Activated B cell treated with CpG ODN at 0.5 μM for 24 hours (primary cell): ENCODE data around the gene ANKS6. TPM values are rescaled to one million over a fixed set of nuclear protein-coding genes. Genes with fewer than 3 reads are reported as not detected.

Experiments used
- ATAC-seq: fragments of 200-7000 bp; cut with Tn5 transposase; one replicate; pipeline ENCODE4 v1.10.0; 2021; ENCODE audit warnings: low read depth, mild to moderate bottlenecking, moderate library complexity
- CTCF ChIA-PET: fragments of 350-600 bp; sonication (Branson Sonifier 250); formaldehyde crosslinking; loops from one replicate; lab custom pipeline; 2021; ENCODE audit warnings: antibody characterized with exemption; lab: Charles Lee
- POLR2A ChIA-PET: fragments of 350-600 bp; sonication (Branson Sonifier 250); formaldehyde crosslinking; loops from one replicate; lab custom pipeline; 2021; ENCODE audit warnings: antibody characterized with exemption; lab: Charles Lee
- DNase-seq: peaks from one replicate; pipeline ENCODE4 v3.0.0; 2022
- H3K27ac Mint-ChIP-seq: one replicate; pipeline ENCODE4 v1.8.0; 2020; ENCODE audit warnings: mixed read lengths
- H3K27me3 Mint-ChIP-seq: one replicate; pipeline ENCODE4 v1.8.0; 2021; ENCODE audit warnings: mixed read lengths
- H3K36me3 Mint-ChIP-seq: one replicate; pipeline ENCODE4 v1.8.0; 2021; ENCODE audit warnings: low read depth, mixed read lengths
- H3K4me1 Mint-ChIP-seq: one replicate; pipeline ENCODE4 v1.8.0; 2021; ENCODE audit warnings: mixed read lengths
- H3K4me3 Mint-ChIP-seq: one replicate; pipeline ENCODE4 v1.8.0; 2020; ENCODE audit warnings: mild to moderate bottlenecking, mixed read lengths
- H3K9me3 Mint-ChIP-seq: one replicate; pipeline ENCODE4 v1.8.0; 2020; ENCODE audit warnings: mixed read lengths
- CTCF ChIP-seq: fragments of 200-600 bp; IDR thresholded peaks from one replicate; pipeline ENCODE4 v1.8.0; 2022; ENCODE audit warnings: antibody characterized with exemption, mild to moderate bottlenecking
- intact Hi-C: fragments of 100-400 bp; cut with micrococcal nuclease; formaldehyde crosslinking; loops from one replicate; pipeline ENCODE4 v1.15.1; 2024
- total RNA-seq: library from RNA; stranded (reverse); gene quantifications from 2 replicates; pipeline ENCODE4 v1.2.3, GENCODE V29; 2022

ANKS6 gene
- total RNA-seq, 1 donor from 2014 or later, result 14.8 TPM

GRCh38 chr9:98727428-98727827 lies 68.9 kb downstream of the ANKS6 start:
- DNase-seq (no peak), ATAC-seq (peak; percentile 18)
- CTCF ChIA-PET, result no interaction called here
- Mint-ChIP-seq H3K9me3 (peaks cover 3% of the 10 kb centered on the region), H3K4me3 (no peak overlapping the region), H3K36me3 (no peaks in the 10 kb centered on the region), H3K27ac (no peak overlapping the region), H3K27me3 (peaks cover 5% of the 10 kb centered on the region), H3K4me1 (peaks cover 22% of the 10 kb centered on the region)
- intact Hi-C loops, result no loop called here
- POLR2A ChIA-PET, result no interaction called here
- TF ChIP-seq CTCF, result no peak

- intact Hi-C loops, result no loop called here
- peaks cover 22% of the 10 kb centered on the region for H3K4me1 Mint-ChIP-seq
- H3K27me3 Mint-ChIP-seq, result peaks cover 8% of the 10 kb centered on the region
- POLR2A ChIA-PET, result no interaction called here
- CTCF ChIA-PET, result no interaction called here
- DNase-seq (no peak), ATAC-seq (no peak)
- peaks cover 3% of the 10 kb centered on the region for H3K9me3 Mint-ChIP-seq
- H3K4me3 Mint-ChIP-seq, result no peak overlapping the region
- no peak for TF ChIP-seq CTCF
- no peaks in the 10 kb centered on the region for H3K36me3 Mint-ChIP-seq
- no peak overlapping the region for H3K27ac Mint-ChIP-seq
These were observed 69.6 kb downstream of the ANKS6 start for GRCh38 chr9:98726735-98727134.

- ATAC-seq, result no peak
- H3K36me3 Mint-ChIP-seq, result no peaks in the 10 kb centered on the region
- intact Hi-C loops, result no loop called here
- ChIA-PET POLR2A (no interaction called here), CTCF (no interaction called here)
- H3K27me3 Mint-ChIP-seq, result peaks cover 12% of the 10 kb centered on the region
- no peak for TF ChIP-seq CTCF
- H3K27ac Mint-ChIP-seq, result no peak overlapping the region
- H3K4me1 Mint-ChIP-seq, result peaks cover 21% of the 10 kb centered on the region
- H3K4me3 Mint-ChIP-seq, result no peak overlapping the region
- peaks cover 3% of the 10 kb centered on the region for H3K9me3 Mint-ChIP-seq
- DNase-seq, result no peak
These were observed 71.4 kb downstream of the ANKS6 start for GRCh38 chr9:98724810-98725530.

GRCh38 chr9:98721643-98722042 lies 74.7 kb downstream of the ANKS6 start:
- Mint-ChIP-seq H3K9me3 (peaks cover 5% of the 10 kb centered on the region), H3K36me3 (no peaks in the 10 kb centered on the region), H3K27ac (no peak overlapping the region), H3K4me3 (no peak overlapping the region), H3K4me1 (peaks cover 6% of the 10 kb centered on the region), H3K27me3 (peaks cover 19% of the 10 kb centered on the region)
- intact Hi-C loops, result no loop called here
- no peak for DNase-seq
- ATAC-seq, result no peak
- no peak for TF ChIP-seq CTCF
- POLR2A ChIA-PET, result no interaction called here
- CTCF ChIA-PET, result no interaction called here

- no peak for DNase-seq
- no peak for ATAC-seq
- TF ChIP-seq CTCF, result no peak
- peaks cover 20% of the 10 kb centered on the region for H3K27me3 Mint-ChIP-seq
- no peaks in the 10 kb centered on the region for H3K36me3 Mint-ChIP-seq
- no peaks in the 10 kb centered on the region for H3K4me1 Mint-ChIP-seq
- no peak overlapping the region for H3K27ac Mint-ChIP-seq
- ChIA-PET POLR2A (no interaction called here), CTCF (no interaction called here)
- H3K4me3 Mint-ChIP-seq, result no peak overlapping the region
- intact Hi-C loops, result no loop called here
- H3K9me3 Mint-ChIP-seq, result peaks cover 5% of the 10 kb centered on the region
These were observed 76.0 kb downstream of the ANKS6 start for GRCh38 chr9:98720402-98720801.
